Heart right ventricle (tissue), 16 donors: Measurements from ENCODE around the gene IL6R. TPM values are rescaled to one million over a fixed set of nuclear protein-coding genes. Genes with fewer than 3 reads are reported as not detected.

Experiments used
- ATAC-seq, 8 donors: fragments of 200-7000 bp; cut with Tn5 transposase; one replicate each; pipeline ENCODE4 v1.9.1; 2020; ENCODE audit warnings: mild to moderate bottlenecking in 8 of 8, moderate library complexity in 8 of 8, moderate number of reproducible peaks in 1 of 8
- DNase-seq, 2 donors: peaks; one replicate each; pipeline ENCODE4 v3.0.0-alpha.2; 2020
- H3K27ac ChIP-seq, 10 donors: fragments of 200-600 bp; sonication (generic) in 2 of 10; one replicate each; pipeline versions ENCODE4 v1.5.0 to v1.8.0; 2020 to 2022; ENCODE audit warnings: mild to moderate bottlenecking in 3 of 10
- H3K27me3 ChIP-seq, 7 donors: fragments of 200-600 bp; one replicate each; pipeline ENCODE4 v1.8.0; 2021 to 2022; ENCODE audit warnings: mild to moderate bottlenecking in 2 of 7
- H3K36me3 ChIP-seq, 9 donors: fragments of 200-600 bp; sonication (generic) in 1 of 9; one replicate each; pipeline versions ENCODE4 v1.5.0 to v1.8.0; 2020 to 2022; ENCODE audit warnings: mild to moderate bottlenecking in 2 of 9
- H3K4me1 ChIP-seq, 9 donors: fragments of 200-600 bp; sonication (generic) in 1 of 9; one replicate each; pipeline versions ENCODE4 v1.5.0 to v1.8.0; 2020 to 2022; ENCODE audit warnings: mild to moderate bottlenecking in 4 of 9
- H3K4me3 ChIP-seq, 10 donors: fragments of 200-600 bp; sonication (generic) in 2 of 10; one replicate each; pipeline versions ENCODE4 v1.5.0 to v1.8.0; 2020 to 2022; ENCODE audit warnings: mild to moderate bottlenecking in 7 of 10, moderate library complexity in 2 of 10
- H3K9me3 ChIP-seq, 11 donors: fragments of 200-600 bp in 10 of 11; sonication (generic) in 2 of 11; one replicate each; pipeline versions ENCODE4 v1.5.0 to v1.8.0; 2013 to 2022; ENCODE audit warnings: mild to moderate bottlenecking in 2 of 11, control low read depth in 1 of 11, moderate library complexity in 1 of 11
- CTCF ChIP-seq, 9 donors: fragments of 200-600 bp; sonication (generic) in 2 of 9; IDR thresholded peaks; one replicate each; pipeline versions ENCODE4 v1.5.0 to v1.8.0; 2021 to 2022; ENCODE audit warnings: antibody characterized with exemption in 9 of 9, mild to moderate bottlenecking in 5 of 9, moderate library complexity in 1 of 9
- WGBS, 2 donors: extraction: QIAGEN DNeasy Blood & Tissue Kit; methylation state at CpG; one replicate each; pipeline ENCODE4 v1.1.7; 2013; ENCODE audit warnings: inconsistent platforms in 1 of 2; 5-methylcytosine and 5-hydroxymethylcytosine counted together
- intact Hi-C, 10 donors: fragments of 100-400 bp; cut with DNase I; formaldehyde crosslinking; loops; one replicate each; pipeline versions ENCODE4 v1.11.1 to v1.14.2; 2022
- polyA plus RNA-seq, 2 donors: library from polyadenylated mRNA; stranded (reverse); fragments of 200-250 nt; gene quantifications; one replicate each; pipeline ENCODE4 v1.2.3, GENCODE V29; 2013
- total RNA-seq, 10 donors: library from RNA; stranded (reverse); fragmentation: NEBNext Ultra II Directional in 3 of 10; extraction: Animal tissue kit (Norgen Biotek cat#: 25700) in 3 of 10; gene quantifications; one replicate each; pipeline versions ENCODE4 v1.2.1 to v1.2.4, GENCODE V29; 2021 to 2023
- donor health status: Arrhythmogenic right ventricular cardiomyopathy.
- donor health status: ischemic (EF 13 %, LVEDD 7.1; RV severe dilation, severe dysfunction).
- donor health status: healthy with polysubstance abuse.
- donor health status: DM: no; HTN: yes; CAD: no.
- donor health status: DM: no; HTN: no; CAD: no.
- donor health status: ischemic (EF 25% LVEDD 6.9; RV normal size, moderate dysfunction).
- donor health status: ischemic (EF 25% LVEDD 5.7; RV mildly dilated, moderate dysfunction).
- donor health status: healthy.
- donor health status: DM: yes; HTN: yes; CAD: no.
- donor health status: Ischemic cardiomyopathy.
- donor health status: ischemic (EF 35%, LVEDD 5.7; RV mildly dilated, moderate dysfunction).
- donor health status: nonischemic (EF 11% LVEDD 7.7; RV severe dilation, severe dysfunction).
- donor health status: DM: yes; HTN: yes; CAD: no.
- donor health status: PGD.
- donor health status: ischemic (EF 29% LVEDD 5.4; RV normal size, mild dysfunction).
- donor health status: nonischemic (EF 23%, LVEDD 6.1; RV moderate dilation, normal function).

The IL6R gene
- total and polyA plus RNA-seq, 12 donors = 2.9 to 16.2 (median 9.3) TPM

GRCh38 chr1:154517661-154518060 is 112.5 kb downstream of the IL6R start:
- WGBS, 2 donors = 97 to 98% methylated on average over 11 of the region's 11 CpGs
- intact Hi-C loops = no loop called here
- ATAC-seq = no peak
- H3K27ac ChIP-seq = no peak overlapping the region
- DNase-seq = no peak
- H3K4me3 ChIP-seq = no peak overlapping the region
- no peaks in the 10 kb centered on the region for H3K9me3 ChIP-seq
- peaks cover 5 to 32% (median 23%) of the 10 kb centered on the region in 9 donors for H3K4me1 ChIP-seq
- no peak for TF ChIP-seq CTCF (IDR thresholded peaks at IDR 0.05)
- H3K27me3 ChIP-seq = no peaks in the 10 kb centered on the region
- H3K36me3 ChIP-seq = peaks cover 0 to 10% (median 0%) of the 10 kb centered on the region in 9 donors

Other genes starting within 250 kb of the IL6R start
- gene TPM3, start 213.2 kb upstream of the IL6R start, total RNA-seq = 100 to 1,000 TPM in 7 of 10 donors, 10 to 100 TPM in 3; 75.2 to 345 (median 129) TPM
- gene TPM3, start 213.2 kb upstream of the IL6R start, polyA plus RNA-seq = 10 to 100 TPM; 85.9 to 97.6 TPM
- gene CFAP141, start 199.0 kb upstream of the IL6R start, total RNA-seq = 1 to 10 TPM in 2 of 10 donors, under 1 TPM in 1, not detected in 7; 0.76 to 1.1 (median 1.1) TPM
- gene CFAP141, start 199.0 kb upstream of the IL6R start, polyA plus RNA-seq = under 1 TPM in 1 of 2 donors, not detected in 1; 0.22 TPM
- gene UBAP2L, start 184.4 kb upstream of the IL6R start, total RNA-seq = 100 to 1,000 TPM; 103 to 135 (median 112) TPM
- gene UBAP2L, start 184.4 kb upstream of the IL6R start, polyA plus RNA-seq = 10 to 100 TPM; 55.2 to 61.8 TPM
- 100 to 1,000 TPM; 162 to 196 (median 171) TPM for gene HAX1, start 132.7 kb upstream of the IL6R start, total RNA-seq
- gene HAX1, start 132.7 kb upstream of the IL6R start, polyA plus RNA-seq = 100 to 1,000 TPM; 171 to 313 TPM
- 1 to 10 TPM in 1 of 10 donors, under 1 TPM in 6, not detected in 3; 0.12 to 1.5 (median 0.48) TPM for gene AQP10, start 84.2 kb upstream of the IL6R start, total RNA-seq
- gene AQP10, start 84.2 kb upstream of the IL6R start, polyA plus RNA-seq = under 1 TPM in 1 of 2 donors, not detected in 1; 0.35 TPM
- 10 to 100 TPM; 10.3 to 17.3 (median 13.3) TPM for gene ATP8B2, start 79.8 kb upstream of the IL6R start, total RNA-seq
- gene ATP8B2, start 79.8 kb upstream of the IL6R start, polyA plus RNA-seq = 10 to 100 TPM in 1 of 2 donors, 1 to 10 TPM in 1; 8.0 to 16.8 TPM
- gene TDRD10, start 96.9 kb downstream of the IL6R start, total RNA-seq = 1 to 10 TPM; 1.1 to 3.8 (median 1.8) TPM
- 10 to 100 TPM in 1 of 2 donors, 1 to 10 TPM in 1; 5.5 to 13.3 TPM for gene TDRD10, start 96.9 kb downstream of the IL6R start, polyA plus RNA-seq
- 10 to 100 TPM in 7 of 10 donors, 1 to 10 TPM in 3; 7.9 to 19.6 (median 12.5) TPM for gene SHE, start 97.1 kb downstream of the IL6R start, total RNA-seq
- 10 to 100 TPM; 13.7 to 19.6 TPM for gene SHE, start 97.1 kb downstream of the IL6R start, polyA plus RNA-seq
- 10 to 100 TPM; 49.1 to 83.5 (median 59.0) TPM for gene UBE2Q1, start 153.3 kb downstream of the IL6R start, total RNA-seq
- 10 to 100 TPM; 19.4 to 28.9 TPM for gene UBE2Q1, start 153.3 kb downstream of the IL6R start, polyA plus RNA-seq
- gene CHRNB2, start 162.4 kb downstream of the IL6R start, total RNA-seq = under 1 TPM in 3 of 10 donors, not detected in 7; 0.06 to 0.13 (median 0.07) TPM
- gene CHRNB2, start 162.4 kb downstream of the IL6R start, polyA plus RNA-seq = under 1 TPM in 1 of 2 donors, not detected in 1; 0.03 TPM
- 100 to 1,000 TPM in 1 of 10 donors, 10 to 100 TPM in 9; 45.3 to 103 (median 55.3) TPM for gene ADAR, start 202.8 kb downstream of the IL6R start, total RNA-seq
- gene ADAR, start 202.8 kb downstream of the IL6R start, polyA plus RNA-seq = 10 to 100 TPM; 15.4 to 19.4 TPM